ENCODE results near the gene ARHGAP32.

The ARHGAP32 gene

DNA sequence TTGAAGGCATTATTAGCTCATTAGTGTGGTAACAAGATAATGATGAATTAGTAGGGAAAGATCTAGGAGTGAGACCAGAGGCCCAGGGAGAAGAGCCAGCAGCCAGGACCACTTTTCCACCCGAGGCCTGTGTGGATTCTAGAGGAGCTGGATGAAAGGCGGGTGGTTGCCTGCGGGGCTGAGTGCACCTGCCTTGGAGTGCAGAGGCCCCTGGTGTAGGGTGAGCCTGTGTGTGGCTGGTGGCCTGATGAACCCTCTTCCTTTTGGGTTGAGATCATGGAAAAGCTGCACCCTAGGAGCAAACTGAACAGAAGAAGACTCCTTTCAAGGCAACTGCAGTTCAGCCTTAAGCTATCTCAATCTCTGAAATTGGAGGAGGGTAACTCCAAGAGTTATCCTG lies 243.5 kb downstream of the ARHGAP32 start:
- Histone ChIP-seq H3K4me1 (ENCODE audit: insufficient read depth, low read length) (no peaks in the 10 kb centered on the region), H3K27ac (ENCODE audit: low read depth, low read length) (no peak overlapping the region)

DNA sequence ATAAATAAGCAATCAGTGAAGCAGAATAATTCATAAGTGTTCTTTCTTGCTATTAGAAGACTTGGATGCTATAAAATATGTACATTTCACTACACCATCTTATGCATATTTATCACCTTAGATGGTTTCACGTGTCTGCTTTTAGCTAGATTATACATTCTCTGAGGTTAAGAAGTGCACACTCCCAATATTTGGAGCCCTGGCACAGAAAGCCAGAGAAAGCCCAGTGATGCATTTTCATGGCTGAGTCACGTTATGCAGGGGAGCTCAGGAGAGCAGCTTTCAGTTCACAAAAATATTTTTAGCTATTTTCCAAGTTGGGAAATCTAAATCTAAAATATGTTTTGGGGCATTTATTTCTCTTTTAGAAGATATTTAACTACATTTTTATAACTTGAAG lies 244.4 kb downstream of the ARHGAP32 start:
- no peaks in the 10 kb centered on the region for H3K9me3 ChIP-seq (ENCODE audit: low read length)
- no peak overlapping the region for H3K27ac ChIP-seq (ENCODE audit: low read depth, low read length)
- no peak overlapping the region for H3K9ac ChIP-seq (ENCODE audit: low read length)

More for the DNA sequence above, 243.5 kb downstream of the ARHGAP32 start:
- no peaks in the 10 kb centered on the region for H3K9me3 ChIP-seq (ENCODE audit: low read length)
- H3K27me3 ChIP-seq (ENCODE audit: control insufficient read depth in 1 of 2, insufficient read depth in 2 of 2, low read length in 2 of 2), result no peaks in the 10 kb centered on the region
- no peaks in the 10 kb centered on the region for H3K36me3 ChIP-seq (ENCODE audit: insufficient read depth, low read length)
- H3K4me3 ChIP-seq (ENCODE audit: low read depth in 1 of 2, low read length in 2 of 2), result no peak overlapping the region
- H3K9ac ChIP-seq (ENCODE audit: low read length), result no peak overlapping the region

DNA sequence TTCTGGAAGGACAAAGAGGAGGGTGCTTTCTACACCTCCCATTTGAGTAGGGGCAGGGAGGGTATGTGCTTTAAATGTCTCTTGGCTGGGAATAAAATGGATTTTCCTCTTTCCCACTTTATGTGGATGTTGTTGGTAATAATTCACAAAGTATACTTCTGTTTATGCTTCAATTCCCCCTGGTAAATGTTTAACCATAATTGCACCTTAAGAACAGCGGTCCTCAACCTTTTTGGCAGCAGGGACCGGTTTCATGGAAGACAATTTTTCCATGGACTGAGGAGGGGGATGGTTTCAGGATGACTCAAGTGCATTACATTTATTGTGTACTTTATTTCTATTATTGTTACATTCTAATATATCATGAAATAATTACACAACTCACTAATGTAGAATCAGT lies 245.5 kb downstream of the ARHGAP32 start:
- Histone ChIP-seq H3K36me3 (ENCODE audit: insufficient read depth, low read length) (no peaks in the 10 kb centered on the region), H3K27me3 (ENCODE audit: control insufficient read depth in 1 of 2, insufficient read depth in 2 of 2, low read length in 2 of 2) (no peaks in the 10 kb centered on the region), H3K4me1 (ENCODE audit: insufficient read depth, low read length) (no peaks in the 10 kb centered on the region), H3K4me3 (ENCODE audit: low read depth in 1 of 2, low read length in 2 of 2) (no peak overlapping the region), H3K9ac (ENCODE audit: low read length) (no peak overlapping the region), H3K9me3 (ENCODE audit: low read length) (no peaks in the 10 kb centered on the region), H3K27ac (ENCODE audit: low read depth, low read length) (no peak overlapping the region)

More for the DNA sequence above, 244.4 kb downstream of the ARHGAP32 start:
- Histone ChIP-seq H3K27me3 (ENCODE audit: control insufficient read depth in 1 of 2, insufficient read depth in 2 of 2, low read length in 2 of 2) (no peaks in the 10 kb centered on the region), H3K4me3 (ENCODE audit: low read depth in 1 of 2, low read length in 2 of 2) (no peak overlapping the region), H3K36me3 (ENCODE audit: insufficient read depth, low read length) (no peaks in the 10 kb centered on the region), H3K4me1 (ENCODE audit: insufficient read depth, low read length) (no peaks in the 10 kb centered on the region)

DNA sequence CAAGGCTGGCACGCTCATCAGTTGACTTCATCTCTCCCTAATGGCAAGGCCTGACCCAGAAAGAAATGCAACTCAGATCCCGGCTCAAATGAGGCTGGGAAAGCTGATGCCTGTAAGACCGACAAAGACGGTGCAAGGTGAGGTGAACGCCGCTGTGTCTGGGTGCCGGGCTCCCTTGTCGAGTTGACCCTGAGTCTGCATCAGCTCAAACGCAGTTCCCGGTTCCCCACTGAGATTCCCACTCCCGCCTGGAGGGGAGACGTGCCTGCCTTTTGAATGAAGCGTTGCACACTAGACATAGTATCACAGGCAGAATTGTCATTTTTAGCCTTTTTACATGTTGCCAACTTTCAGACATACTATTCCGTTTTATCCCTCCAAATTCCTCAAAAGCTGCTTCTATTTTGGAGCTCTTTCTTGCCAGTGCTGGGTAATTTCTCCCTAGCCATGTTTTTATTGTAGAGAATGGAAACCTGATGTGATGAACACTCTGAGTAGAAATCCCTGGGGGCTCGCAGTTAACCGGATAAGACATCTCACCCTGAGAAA lies 248.6 kb downstream of the ARHGAP32 start:
- no peak overlapping the region for H3K9ac ChIP-seq (ENCODE audit: low read length)
- no peaks in the 10 kb centered on the region for H3K27me3 ChIP-seq (ENCODE audit: control insufficient read depth in 1 of 2, insufficient read depth in 2 of 2, low read length in 2 of 2)
- no peak overlapping the region for H3K27ac ChIP-seq (ENCODE audit: low read depth, low read length)

DNA sequence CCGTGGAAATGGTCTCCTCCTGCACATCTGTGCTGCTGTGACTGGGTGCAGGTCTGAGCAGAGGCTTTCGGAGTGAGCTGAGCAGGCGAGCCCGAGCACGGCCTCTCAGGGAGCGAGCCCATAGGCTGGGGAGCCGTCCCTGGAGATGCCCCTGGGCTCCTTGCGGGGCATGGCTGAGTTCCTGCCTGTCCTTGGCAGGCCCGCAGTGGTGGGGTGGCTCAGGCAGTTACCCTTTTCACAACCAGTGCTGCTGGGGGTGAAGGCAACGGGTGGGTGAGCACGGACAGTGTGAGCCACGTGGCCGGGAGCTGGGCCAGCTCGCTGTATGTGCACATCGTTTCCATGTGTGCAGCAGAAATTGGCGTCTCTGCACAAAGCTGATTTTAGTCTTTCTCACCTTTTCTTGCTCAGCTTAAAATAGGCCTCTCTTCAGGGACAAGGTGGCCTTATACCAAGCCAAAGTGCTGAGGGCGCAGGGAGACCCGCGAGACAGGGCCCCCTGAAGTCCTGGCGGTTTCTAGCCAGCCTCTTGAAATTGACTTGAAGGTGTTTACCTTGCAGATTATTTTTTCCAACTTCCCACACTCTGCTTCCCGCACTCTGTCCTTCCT lies 249.2 kb downstream of the ARHGAP32 start, which contains the start of gene TP53AIP1:
Gene TP53AIP1, minus strand, starts transcription at position 55 of the 611 bp plus-strand sequence. CDS start 5,053 bp downstream, outside the sequence.
- H3K27ac ChIP-seq (ENCODE audit: low read depth, low read length), result no peak within 1 kb of the TSS
- no peaks in the 10 kb centered on the region for H3K9me3 ChIP-seq (ENCODE audit: low read length)
- no peaks in the 10 kb centered on the region for H3K4me1 ChIP-seq (ENCODE audit: insufficient read depth, low read length)
- no peak within 1 kb of the TSS for H3K9ac ChIP-seq (ENCODE audit: low read length)
- H3K27me3 ChIP-seq (ENCODE audit: control insufficient read depth in 1 of 2, insufficient read depth in 2 of 2, low read length in 2 of 2), result no peaks in the 10 kb centered on the region
- no peaks in the 10 kb centered on the region for H3K36me3 ChIP-seq (ENCODE audit: insufficient read depth, low read length)
- H3K4me3 ChIP-seq (ENCODE audit: low read depth in 1 of 2, low read length in 2 of 2), result no peak within 1 kb of the TSS

More for the DNA sequence above, 248.6 kb downstream of the ARHGAP32 start:
- H3K4me1 ChIP-seq (ENCODE audit: insufficient read depth, low read length), result no peaks in the 10 kb centered on the region
- no peak overlapping the region for H3K4me3 ChIP-seq (ENCODE audit: low read depth in 1 of 2, low read length in 2 of 2)
- H3K36me3 ChIP-seq (ENCODE audit: insufficient read depth, low read length), result no peaks in the 10 kb centered on the region
- no peaks in the 10 kb centered on the region for H3K9me3 ChIP-seq (ENCODE audit: low read length)

DNA sequence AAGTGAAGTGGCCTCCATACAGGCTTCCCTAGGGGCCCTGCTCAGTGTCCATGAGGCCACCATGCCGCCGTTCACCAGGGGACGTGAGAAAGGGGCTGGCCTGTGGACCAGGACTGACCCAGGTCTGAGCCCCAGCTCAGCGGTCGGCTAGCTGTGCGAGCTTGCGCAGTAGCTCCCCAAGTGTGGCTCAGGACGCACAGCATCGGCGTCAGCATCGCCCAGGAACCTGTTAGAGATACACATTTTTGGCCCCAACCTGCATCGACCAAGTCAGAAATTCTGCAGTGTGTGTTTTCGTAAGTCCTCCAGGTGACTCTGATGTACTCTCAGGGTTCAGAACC lies 249.9 kb downstream of the ARHGAP32 start:
- Histone ChIP-seq H3K27ac (ENCODE audit: low read depth, low read length) (no peak overlapping the region), H3K9ac (ENCODE audit: low read length) (no peak overlapping the region), H3K36me3 (ENCODE audit: insufficient read depth, low read length) (no peaks in the 10 kb centered on the region), H3K9me3 (ENCODE audit: low read length) (no peaks in the 10 kb centered on the region), H3K4me1 (ENCODE audit: insufficient read depth, low read length) (no peaks in the 10 kb centered on the region), H3K4me3 (ENCODE audit: low read depth in 1 of 2, low read length in 2 of 2) (no peak overlapping the region), H3K27me3 (ENCODE audit: control insufficient read depth in 1 of 2, insufficient read depth in 2 of 2, low read length in 2 of 2) (no peaks in the 10 kb centered on the region)

DNA sequence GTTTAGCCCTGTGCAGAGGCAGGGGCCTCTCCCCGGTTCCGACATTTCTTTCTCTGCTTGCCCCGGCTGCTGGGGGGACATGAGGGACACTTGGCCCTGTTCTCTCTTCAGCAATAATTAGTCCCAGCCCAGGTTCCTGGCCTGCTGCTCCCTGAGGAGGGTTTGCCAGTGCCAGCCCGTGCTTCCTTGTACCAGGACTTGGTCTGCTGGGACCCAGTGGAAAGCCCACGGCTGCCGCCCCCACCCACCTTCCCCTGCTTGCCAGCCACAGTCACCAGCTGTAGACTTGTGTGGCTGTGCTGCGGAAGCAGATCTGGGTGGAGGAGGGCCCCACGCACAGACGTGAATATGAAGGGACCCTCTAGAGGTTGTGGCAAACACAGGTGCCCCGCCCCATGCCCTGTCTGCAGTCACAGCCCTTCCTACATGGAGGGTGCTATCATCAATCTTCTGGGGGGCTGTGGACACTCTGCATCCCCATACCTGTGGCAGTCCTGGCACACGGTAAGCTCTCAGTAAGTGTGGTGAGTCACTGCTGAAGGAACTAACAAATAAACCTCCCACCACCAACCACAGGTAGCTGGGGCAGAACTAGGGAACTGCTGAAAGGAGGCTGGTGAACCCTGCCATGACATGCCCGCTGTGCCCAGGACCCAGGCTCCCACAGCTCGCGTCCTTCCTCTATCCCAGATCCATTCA lies 250.4 kb downstream of the ARHGAP32 start:
- no peak overlapping the region for H3K27ac ChIP-seq (ENCODE audit: low read depth, low read length)
- no peaks in the 10 kb centered on the region for H3K4me1 ChIP-seq (ENCODE audit: insufficient read depth, low read length)

DNA sequence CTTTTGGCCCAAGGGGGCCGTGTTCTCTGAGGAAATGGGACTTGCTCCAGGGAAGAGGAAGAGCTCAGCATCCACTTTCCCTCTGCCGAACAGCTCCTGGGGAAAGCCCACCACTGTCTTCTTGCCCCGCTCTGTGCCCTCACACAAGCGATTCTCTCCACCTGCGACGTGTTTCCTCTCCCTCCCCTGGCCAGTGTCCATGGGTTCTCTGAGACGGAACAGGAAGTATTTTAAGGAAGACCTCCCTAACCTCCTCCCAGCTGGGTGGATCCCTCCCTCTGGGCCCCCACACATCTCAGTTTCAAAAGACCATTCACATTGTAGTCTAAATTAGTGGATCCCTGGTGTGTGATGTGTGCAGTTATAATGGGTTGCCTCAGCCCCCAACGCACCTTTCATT lies 251.0 kb downstream of the ARHGAP32 start:
- Histone ChIP-seq H3K36me3 (ENCODE audit: insufficient read depth, low read length) (no peaks in the 10 kb centered on the region), H3K27ac (ENCODE audit: low read depth, low read length) (no peak overlapping the region), H3K27me3 (ENCODE audit: control insufficient read depth in 1 of 2, insufficient read depth in 2 of 2, low read length in 2 of 2) (no peaks in the 10 kb centered on the region), H3K9me3 (ENCODE audit: low read length) (no peaks in the 10 kb centered on the region), H3K9ac (ENCODE audit: low read length) (no peak overlapping the region), H3K4me1 (ENCODE audit: insufficient read depth, low read length) (no peaks in the 10 kb centered on the region), H3K4me3 (ENCODE audit: low read depth in 1 of 2, low read length in 2 of 2) (no peak overlapping the region)

More for the DNA sequence above, 250.4 kb downstream of the ARHGAP32 start:
- no peaks in the 10 kb centered on the region for H3K36me3 ChIP-seq (ENCODE audit: insufficient read depth, low read length)
- H3K9ac ChIP-seq (ENCODE audit: low read length), result no peak overlapping the region
- no peak overlapping the region for H3K4me3 ChIP-seq (ENCODE audit: low read depth in 1 of 2, low read length in 2 of 2)
- H3K9me3 ChIP-seq (ENCODE audit: low read length), result no peaks in the 10 kb centered on the region
- H3K27me3 ChIP-seq (ENCODE audit: control insufficient read depth in 1 of 2, insufficient read depth in 2 of 2, low read length in 2 of 2), result no peaks in the 10 kb centered on the region

DNA sequence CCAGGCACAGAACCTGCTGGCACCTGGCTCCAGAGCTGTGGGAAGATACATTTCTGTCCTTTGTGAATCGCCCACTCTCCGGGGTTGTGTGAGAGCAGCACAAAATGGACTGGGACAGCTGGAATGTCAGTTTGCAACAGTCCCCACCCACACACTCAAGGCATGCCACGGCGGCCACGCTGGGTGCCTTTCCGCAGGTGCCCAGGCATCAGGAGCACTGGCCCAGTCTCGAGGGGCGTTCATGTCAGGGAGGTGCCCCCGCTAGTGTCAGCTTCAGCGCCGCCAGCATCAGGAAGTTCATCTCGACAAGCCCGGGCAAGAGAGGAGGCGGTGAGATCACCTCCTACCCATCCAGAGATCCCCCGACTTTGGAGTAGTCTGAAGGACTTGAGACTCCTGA lies 251.5 kb downstream of the ARHGAP32 start:
- no peak overlapping the region for H3K4me3 ChIP-seq (ENCODE audit: low read depth in 1 of 2, low read length in 2 of 2)
- H3K9me3 ChIP-seq (ENCODE audit: low read length), result no peaks in the 10 kb centered on the region
- H3K27me3 ChIP-seq (ENCODE audit: control insufficient read depth in 1 of 2, insufficient read depth in 2 of 2, low read length in 2 of 2), result no peaks in the 10 kb centered on the region
- no peak overlapping the region for H3K9ac ChIP-seq (ENCODE audit: low read length)
- no peaks in the 10 kb centered on the region for H3K4me1 ChIP-seq (ENCODE audit: insufficient read depth, low read length)
- no peak overlapping the region for H3K27ac ChIP-seq (ENCODE audit: low read depth, low read length)
- no peaks in the 10 kb centered on the region for H3K36me3 ChIP-seq (ENCODE audit: insufficient read depth, low read length)

DNA sequence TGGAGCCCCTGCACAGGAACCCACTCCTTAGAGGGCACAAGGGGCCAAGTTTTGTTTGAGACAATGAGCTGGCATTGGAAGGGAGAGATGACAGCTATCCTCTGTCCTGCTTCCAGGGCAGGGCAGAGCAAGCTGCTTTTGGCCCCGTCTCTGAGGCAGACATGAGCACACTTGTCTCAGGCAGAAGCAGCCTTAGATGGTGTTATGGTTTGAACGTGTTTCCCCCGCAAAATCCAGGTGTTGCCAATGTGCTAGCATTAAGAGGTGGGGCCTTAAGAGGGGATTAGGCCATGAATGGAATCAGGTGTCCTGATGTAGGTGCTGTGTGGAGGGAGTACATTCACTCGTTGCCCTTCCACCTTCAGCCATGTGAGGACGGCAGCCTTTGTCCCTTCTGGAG lies 252.0 kb downstream of the ARHGAP32 start:
- Histone ChIP-seq H3K36me3 (ENCODE audit: insufficient read depth, low read length) (no peaks in the 10 kb centered on the region), H3K4me3 (ENCODE audit: low read depth in 1 of 2, low read length in 2 of 2) (no peak overlapping the region), H3K9ac (ENCODE audit: low read length) (no peak overlapping the region), H3K4me1 (ENCODE audit: insufficient read depth, low read length) (no peaks in the 10 kb centered on the region), H3K27me3 (ENCODE audit: control insufficient read depth in 1 of 2, insufficient read depth in 2 of 2, low read length in 2 of 2) (no peaks in the 10 kb centered on the region), H3K27ac (ENCODE audit: low read depth, low read length) (no peak overlapping the region), H3K9me3 (ENCODE audit: low read length) (no peaks in the 10 kb centered on the region)

DNA sequence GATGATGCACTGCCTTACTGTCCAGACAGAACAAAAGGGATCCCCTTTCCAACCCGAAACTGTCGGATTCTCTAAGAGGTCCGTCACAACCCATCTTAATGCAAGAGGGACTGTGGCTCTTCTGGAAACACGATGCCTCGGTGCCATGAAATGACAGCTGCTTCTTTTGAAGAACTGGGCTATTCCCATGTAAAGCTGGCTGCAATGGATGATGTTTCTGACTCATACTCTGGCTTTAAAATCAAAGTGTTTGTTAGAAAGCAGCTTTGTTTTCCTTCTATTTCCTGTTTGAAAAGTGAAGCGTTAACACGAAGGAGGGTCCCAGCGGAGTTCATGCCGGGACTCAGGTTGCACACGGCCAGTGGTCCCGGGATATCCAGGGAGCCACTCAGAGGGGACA lies 252.5 kb downstream of the ARHGAP32 start:
- no peaks in the 10 kb centered on the region for H3K9me3 ChIP-seq (ENCODE audit: low read length)
- H3K4me1 ChIP-seq (ENCODE audit: insufficient read depth, low read length), result no peaks in the 10 kb centered on the region
- no peaks in the 10 kb centered on the region for H3K36me3 ChIP-seq (ENCODE audit: insufficient read depth, low read length)
- H3K9ac ChIP-seq (ENCODE audit: low read length), result no peak overlapping the region
- no peak overlapping the region for H3K4me3 ChIP-seq (ENCODE audit: low read depth in 1 of 2, low read length in 2 of 2)
- H3K27ac ChIP-seq (ENCODE audit: low read depth, low read length), result no peak overlapping the region
- H3K27me3 ChIP-seq (ENCODE audit: control insufficient read depth in 1 of 2, insufficient read depth in 2 of 2, low read length in 2 of 2), result no peaks in the 10 kb centered on the region

All from muscle layer of colon (tissue), 2 donors.